Bronchial epithelial cell (primary cell): ENCODE measurements around the gene GUCA2B. TPM values are rescaled to one million over a fixed set of nuclear protein-coding genes. Genes with fewer than 3 reads are reported as not detected.

ENCODE experiments used
- DNase-seq: peaks from one replicate; pipeline ENCODE4 v3.0.0-alpha.2; 2010; ENCODE audit warnings: low read depth
- FAIRE-seq: peaks from 2 replicates; lab custom pipeline; 2011; peaks lifted over from hg19 to GRCh38; lab: Jason Lieb, UNC
- H3K27me3 ChIP-seq: 2 replicates; pipeline ENCODE4 v1.5.1; 2011; ENCODE audit warnings: low read length; ENCODE audit not compliant: control insufficient read depth, insufficient read depth
- H3K36me3 ChIP-seq: 2 replicates; pipeline ENCODE4 v1.5.1; 2011; ENCODE audit warnings: low read length; ENCODE audit not compliant: control insufficient read depth, insufficient read depth
- H3K4me3 ChIP-seq: 2 replicates; pipeline ENCODE4 v1.5.1; 2011; ENCODE audit warnings: mild to moderate bottlenecking, low read depth, low read length, control low read depth
- CTCF ChIP-seq: IDR thresholded peaks from 2 replicates; pipeline ENCODE4 v1.5.1; 2011; ENCODE audit warnings: mild to moderate bottlenecking, moderate library complexity, low read length, control low read depth, inconsistent platforms; ENCODE audit not compliant: insufficient read depth, severe bottlenecking
- total RNA-seq: library from RNA; depleted of rRNA; stranded (reverse); fragments of >200 nt; gene quantifications from 2 replicates; pipeline ENCODE4 v1.2.1, GENCODE V29; 2014

GUCA2B gene
- total RNA-seq, 1 donor from 2014 or later = not detected

GRCh38 chr1:42201986-42202385, 48.8 kb downstream of the GUCA2B start:
- H3K27me3 ChIP-seq = no peaks in the 10 kb centered on the region
- no peak overlapping the region for H3K4me3 ChIP-seq
- TF ChIP-seq CTCF = no peak
- FAIRE-seq (no peak), DNase-seq (no peak)
- peaks cover 2% of the 10 kb centered on the region for H3K36me3 ChIP-seq

Other genes starting within 250 kb of the GUCA2B start
- under 0.01 and 0.26 TPM in 2 replicates for gene HIVEP3, start 234.5 kb upstream of the GUCA2B start, total RNA-seq
- gene GUCA2A, start 11.3 kb downstream of the GUCA2B start, total RNA-seq = not detected in 2 replicates
- 13.2 and 17.0 TPM in 2 replicates for gene FOXJ3, start 181.8 kb downstream of the GUCA2B start, total RNA-seq
- under 0.01 TPM in 1 of 2 replicates, not detected in the other for gene RIMKLA, start 227.4 kb downstream of the GUCA2B start, total RNA-seq